HG03103 (cell line): ENCODE data around the gene SERTAD3.
"Not testable (repeated sequence)": the region's sequence is repeated elsewhere in the genome, so short reads cannot be mapped to it uniquely, and the experiment has no call there.

Source experiments
- ATAC-seq: cut with Tn5 transposase; IDR thresholded peaks from one replicate; pipeline ENCODE4 v1.9.1; 2021; ENCODE audit warnings: low read depth; ENCODE audit not compliant: unreplicated experiment

SERTAD3 gene

DNA sequence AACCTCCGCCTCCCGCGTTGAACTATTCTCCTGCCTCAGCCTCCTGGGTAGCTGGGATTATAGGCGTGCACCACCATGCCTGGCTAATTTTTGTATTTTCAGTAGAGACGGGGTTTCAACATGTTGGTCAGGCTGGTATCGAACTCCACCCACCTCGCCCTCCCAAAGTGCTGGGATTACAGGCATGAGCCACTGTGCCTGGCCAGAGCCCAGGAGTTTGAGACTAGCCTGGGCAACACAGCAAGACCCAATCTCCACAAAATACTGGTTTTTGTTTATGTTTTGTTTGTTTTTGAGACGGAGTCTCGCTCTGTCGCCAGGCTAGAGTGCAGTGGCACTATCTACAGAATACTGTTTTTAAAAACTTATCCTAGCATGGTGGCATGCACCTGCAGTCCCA is 13.9 kb downstream of the SERTAD3 start:
- ATAC-seq, result not testable (repeated sequence)

DNA sequence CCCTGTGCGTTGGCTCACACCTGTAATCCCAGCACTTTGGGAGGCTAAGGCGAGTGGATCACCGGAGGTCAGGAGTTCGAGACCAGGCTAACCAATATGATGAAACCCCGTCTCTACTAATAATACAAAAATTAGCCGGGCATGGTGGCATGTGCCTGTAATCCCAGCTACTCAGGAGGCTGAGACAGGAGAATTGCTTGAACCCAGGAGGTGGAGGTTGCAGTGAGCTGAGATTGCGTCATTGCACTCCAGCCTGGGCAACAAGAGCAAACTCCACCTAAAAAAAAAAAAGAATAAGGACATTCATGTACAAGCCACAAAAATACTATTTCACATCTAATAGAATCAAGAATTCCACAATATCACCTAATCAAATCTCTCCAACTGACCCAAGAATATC is 15.9 kb downstream of the SERTAD3 start:
- not testable (repeated sequence) for ATAC-seq

DNA sequence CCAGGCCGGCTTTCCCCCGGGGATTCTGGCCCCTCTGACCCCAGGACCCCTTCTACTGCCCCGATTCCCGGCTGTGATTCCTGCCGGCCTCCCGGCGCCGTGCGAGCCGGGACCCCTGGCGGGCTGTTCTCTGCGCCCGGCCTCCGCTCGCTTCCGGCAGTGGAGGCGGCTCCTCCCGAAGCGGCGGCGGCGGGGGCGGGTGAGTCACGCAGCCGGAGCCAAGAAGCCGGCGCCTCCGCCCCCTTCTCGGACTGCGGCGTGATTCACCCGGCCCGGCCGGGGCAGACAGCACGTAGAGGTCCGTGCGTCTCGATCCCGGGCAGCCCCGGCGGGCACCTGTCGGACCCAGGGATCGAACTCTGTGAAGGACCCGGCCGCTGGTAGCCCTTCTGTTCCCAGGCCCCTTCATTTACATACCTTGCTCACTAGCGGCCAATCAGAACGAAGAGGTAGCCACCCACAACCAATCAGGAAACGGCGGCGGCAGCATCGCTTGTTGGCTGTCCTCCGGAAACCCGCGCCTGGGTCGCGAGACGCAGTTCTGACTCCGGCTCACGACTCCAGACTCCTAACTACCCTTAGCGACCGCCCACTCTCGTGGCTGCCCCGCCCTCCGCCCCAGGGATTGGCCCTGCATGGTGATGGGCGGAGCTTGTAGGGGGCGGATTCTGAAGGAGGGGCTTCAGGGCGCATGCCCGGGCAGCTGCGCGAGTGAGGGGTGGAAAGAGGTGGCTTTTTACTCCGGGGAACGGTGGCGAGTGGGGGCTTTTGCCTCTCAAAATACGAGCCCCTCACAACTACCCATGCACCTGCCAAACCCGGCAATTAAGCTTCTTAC is 18.5 kb downstream of the SERTAD3 start, which contains the start of gene SERTAD1:
SERTAD1 (minus strand) TSS at position 543 of the 838 bp plus-strand sequence. CDS start 2,446 bp downstream, outside the sequence.
- ATAC-seq, result peak; percentile 73

DNA sequence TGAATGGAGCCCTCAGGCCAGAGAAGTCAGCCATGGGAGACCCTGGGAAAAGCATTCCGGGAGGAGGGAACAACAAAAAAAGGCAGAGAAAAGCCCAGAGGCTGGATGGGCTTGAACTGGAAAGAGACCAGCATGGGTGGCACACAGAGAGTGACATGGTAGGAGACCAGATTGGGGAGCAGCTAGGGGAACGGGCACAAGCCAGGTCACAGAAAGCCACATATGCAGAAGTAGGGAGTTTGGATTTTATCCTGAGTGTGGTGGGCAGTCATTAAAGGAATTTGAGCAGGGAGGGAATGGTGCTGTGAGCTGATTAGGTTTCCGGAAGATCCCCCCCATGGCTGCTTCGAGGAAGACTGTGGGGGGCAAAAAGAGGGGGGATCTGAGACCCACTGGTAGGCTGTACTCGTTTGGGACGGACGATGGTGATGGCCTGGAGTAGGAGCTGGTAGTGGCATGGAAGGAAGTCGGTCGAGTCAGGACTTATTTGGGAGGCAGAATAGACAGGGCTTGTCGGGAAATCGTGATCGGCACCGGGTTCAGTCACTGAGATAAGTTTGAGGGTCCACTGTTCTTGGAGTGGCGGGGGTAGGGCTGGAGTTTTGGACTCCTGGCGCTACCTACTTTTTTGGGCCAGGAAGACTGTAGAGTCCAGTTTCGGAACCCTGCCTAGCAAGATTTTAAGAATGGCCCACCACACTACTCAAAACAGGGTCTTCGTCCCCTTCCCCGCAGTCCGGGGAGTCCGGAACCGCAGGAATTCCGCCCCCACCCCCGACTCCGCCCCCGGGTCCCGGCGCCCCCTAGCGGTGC is 19.3 kb downstream of the SERTAD3 start:
- ATAC-seq, result no peak

DNA sequence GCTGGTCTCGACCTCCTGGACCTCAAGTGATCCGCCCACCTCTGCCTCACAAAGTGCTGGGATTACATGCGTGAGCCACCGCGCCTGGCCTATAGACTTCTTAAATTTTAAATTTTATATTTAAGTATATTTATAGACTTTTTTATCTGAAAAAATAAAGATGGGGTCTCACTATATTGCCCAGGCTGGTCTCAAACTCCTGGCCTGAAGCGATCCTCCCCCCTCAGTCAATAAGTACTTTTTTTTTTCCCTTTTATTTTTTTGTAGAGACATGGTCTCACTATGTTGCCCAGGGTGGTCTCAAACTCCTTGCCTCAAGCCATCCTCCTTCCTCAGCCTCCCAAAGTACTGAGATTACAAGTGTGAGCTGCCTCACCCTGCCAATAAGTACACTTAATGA is 20.2 kb downstream of the SERTAD3 start:
- no peak for ATAC-seq

DNA sequence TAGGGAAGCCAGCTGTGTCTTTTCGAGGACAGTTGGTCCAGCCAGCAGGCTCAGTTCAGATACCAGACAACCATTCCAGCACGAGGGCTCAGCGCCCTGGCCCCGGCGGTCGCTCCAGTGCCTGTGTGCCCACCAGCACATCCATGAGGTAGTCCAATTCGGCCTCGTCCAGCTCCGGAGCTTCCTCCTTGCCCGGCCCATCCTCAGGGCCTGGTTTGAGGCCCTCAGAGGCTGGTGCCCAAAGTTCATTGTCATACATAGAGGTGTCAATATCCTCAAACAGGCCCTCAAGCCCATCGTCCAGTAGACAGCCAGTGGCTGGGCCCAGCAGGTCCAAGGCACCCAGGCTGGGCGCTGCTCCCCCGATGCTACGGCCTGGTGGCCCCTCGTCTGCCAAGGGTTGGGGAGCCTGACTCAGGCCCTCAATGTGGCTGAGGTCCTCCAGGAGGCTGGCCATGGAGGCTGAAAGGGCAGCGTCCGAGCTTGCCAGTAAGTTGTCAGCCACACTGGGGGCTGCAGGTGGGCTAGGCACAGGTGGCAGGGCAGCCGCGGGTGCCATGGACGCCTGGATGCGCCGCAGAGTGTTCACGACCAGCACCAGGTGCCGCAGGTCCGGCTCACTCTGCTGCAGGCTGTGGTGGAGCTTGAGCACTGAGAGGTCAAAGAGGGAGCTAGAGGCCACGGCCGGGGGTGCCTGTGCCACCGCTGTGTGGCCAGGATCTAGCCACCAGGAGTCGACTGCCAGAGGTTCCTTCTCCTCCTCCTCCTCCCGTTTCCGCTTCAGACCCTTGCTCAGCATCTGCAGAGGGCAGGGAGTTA is 21.2 kb downstream of the SERTAD3 start:
- no peak for ATAC-seq

DNA sequence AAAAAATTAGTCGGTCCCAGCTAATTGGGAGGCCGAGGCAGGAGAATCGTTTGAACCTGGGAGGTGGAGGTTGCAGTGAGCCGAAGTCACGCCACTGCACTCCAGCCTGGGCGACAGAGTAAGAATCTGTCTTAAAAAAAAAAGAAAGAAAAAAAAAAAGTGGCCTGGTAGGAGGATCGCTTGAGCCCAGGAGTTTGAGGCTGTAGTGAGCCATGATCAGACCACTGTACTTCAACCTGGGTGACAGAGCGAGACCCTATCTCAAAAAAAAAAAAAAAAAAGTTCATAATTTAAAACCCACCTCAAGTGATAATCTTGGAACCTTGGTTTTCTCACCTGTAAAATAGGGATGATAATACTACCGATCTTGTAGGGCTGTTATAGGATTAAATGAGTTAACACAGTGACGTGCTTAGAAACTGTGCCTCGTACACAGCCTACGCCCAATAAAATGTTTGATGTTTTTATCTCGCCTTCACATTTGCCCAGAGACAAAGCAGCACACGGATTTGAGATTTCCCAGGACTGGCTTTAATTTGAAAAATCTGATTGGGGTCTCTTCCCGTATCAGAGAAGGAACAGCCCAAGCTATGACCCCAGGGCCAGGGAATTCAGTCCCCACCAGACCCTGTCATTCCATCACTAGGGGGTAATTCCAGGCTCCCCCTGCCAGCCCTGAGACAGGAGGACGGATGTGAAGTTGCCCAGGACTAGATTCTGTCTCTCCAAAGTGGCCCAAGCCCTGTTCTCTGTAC is 22.0 kb downstream of the SERTAD3 start:
- no peak for ATAC-seq

DNA sequence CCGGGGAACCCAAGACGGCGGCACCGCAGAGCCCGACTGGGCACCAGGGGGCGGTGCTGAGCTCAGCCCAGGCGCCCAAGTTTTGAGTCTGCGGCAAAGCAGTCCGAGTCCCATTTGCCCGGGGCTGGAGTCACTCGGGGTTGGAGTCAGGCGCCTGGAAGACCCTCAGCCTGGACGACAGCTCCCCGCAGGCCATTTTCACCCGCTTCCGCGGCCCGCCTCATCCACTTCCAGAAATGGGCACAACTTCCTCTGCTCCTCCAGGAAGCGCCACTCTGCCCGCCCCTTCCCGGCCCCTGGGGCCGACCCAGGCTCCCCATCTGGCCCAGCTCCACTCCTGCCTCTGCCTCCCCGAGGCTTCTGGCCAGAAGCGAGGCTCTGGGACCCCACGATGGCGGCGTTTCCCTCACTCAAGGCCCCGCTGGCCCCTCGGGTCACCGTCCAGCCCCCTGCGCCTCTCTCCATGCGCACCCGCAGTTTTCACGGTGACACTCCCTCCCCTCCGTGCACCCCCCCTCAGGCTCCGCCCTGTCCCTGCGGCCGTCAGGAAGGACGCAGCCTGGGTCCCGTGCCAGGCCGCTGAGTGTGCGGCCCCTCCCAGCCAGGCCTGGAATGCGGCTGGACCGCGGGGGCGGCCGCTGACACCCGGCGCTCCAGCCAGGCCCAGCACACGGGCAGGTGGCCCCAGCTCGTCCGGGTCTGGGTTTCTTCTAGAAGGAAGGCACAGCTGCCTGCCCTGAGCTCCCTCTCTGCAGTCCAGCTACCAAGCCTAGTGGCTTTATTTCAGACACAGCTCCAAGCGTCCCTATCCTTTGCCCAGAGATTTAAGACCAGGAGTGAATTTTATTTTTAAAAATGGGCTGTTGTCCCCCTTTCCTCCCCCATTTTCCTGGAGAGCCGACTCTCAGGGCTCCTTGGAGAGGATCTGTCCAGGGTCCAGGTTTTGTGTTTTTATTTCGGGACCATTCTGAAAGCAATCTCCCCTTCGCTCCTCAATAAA is 23.1 kb downstream of the SERTAD3 start:
- peak; percentile 37 for ATAC-seq

DNA sequence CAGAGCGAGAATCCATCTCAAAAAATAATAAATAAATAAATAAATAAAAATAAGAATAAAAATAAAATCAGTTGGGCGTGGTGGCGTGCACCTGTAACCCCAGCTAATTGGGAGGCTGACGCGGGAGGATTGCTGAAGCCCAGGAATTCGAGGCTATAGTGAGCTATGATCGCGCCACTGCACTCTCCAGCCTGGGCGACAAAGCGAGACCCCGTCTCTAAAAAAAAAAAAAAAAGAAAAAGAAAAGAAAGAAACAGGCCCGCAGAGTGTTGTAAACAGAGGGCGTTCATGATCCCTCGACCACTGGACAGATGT is 23.7 kb downstream of the SERTAD3 start:
- ATAC-seq, result no peak

DNA sequence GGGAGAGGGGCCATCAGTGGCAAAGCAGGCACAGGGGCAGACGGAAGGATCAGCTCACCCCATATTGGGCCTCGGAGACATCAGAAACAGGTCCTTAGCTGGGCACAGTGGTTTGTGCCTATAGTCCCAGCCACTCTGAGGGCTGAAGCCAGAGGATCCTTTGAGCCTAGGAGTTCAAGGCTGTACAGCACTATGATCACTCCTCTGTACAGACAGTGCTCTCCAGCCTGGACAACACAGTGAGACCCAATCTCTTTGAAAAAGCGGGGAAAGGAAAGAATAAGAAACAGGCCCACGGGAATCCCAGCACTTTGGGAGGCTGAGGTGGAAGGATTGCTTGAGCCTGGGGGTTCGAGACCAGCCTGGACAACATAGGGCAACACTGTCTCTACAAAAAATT is 24.4 kb downstream of the SERTAD3 start:
- ATAC-seq, result no peak

DNA sequence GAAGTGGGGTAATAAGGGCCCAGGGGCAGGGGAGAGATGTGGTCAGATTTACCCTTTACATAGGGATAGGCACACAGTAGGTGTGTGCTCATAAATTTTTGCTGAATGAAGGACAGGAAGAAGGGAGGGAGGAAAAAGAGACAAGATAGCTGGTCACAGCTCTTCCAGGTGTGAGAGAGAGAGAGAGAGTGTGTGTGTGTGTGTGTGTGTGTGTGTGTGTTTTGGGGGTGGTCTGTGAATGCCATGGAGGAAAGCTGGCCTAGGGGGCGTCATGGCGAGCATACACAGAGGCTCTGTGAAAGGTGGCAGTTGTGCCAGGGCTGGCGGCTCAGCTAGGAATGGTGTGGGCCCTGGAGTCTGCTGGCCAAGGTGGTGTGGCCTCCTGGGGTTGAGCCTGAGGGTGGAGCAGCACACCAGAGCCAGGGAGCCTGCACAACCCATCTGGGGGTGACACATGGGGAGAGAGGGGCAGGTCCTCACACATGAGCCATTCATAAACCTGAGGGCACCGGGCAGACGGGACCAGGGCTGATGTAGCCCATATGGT is 25.0 kb downstream of the SERTAD3 start:
- no peak for ATAC-seq

DNA sequence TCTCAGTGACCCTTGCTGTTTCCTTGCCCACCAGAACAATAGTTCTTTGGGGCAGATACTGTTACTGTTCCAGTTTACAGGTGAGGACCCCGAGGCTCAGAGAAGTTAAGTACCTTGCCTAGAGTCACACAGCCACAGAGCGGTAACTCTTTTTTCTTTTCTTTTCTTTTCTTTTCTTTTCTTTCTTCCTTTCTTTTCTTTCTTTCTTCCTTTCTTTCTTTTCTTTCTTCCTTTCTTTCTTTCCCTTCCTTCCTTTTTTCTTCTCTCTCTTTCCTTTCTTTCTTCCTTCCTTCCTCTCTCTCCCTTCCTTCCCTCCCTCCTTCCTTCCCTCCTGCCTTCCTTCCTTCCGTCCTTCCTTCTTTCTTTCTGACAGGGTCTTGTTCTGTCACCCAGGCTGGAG is 26.1 kb downstream of the SERTAD3 start:
- ATAC-seq, result no peak

DNA sequence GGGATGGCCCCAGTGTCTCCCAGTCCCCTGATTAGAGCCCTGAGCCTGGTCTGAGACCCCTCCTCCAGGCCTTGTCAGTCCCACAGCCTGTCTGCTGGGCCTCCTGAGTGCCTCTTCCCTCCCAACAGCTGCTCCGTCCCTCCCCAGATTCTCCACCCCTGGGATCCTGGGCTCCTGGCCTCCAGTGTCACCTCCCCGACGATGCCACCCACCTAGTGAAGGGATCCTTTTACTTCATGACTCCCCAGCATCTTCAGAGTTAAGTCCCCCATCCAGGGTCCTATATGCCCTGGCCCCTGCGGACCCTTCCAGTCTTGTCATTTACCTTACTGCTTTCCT is 26.5 kb downstream of the SERTAD3 start:
- ATAC-seq, result no peak

DNA sequence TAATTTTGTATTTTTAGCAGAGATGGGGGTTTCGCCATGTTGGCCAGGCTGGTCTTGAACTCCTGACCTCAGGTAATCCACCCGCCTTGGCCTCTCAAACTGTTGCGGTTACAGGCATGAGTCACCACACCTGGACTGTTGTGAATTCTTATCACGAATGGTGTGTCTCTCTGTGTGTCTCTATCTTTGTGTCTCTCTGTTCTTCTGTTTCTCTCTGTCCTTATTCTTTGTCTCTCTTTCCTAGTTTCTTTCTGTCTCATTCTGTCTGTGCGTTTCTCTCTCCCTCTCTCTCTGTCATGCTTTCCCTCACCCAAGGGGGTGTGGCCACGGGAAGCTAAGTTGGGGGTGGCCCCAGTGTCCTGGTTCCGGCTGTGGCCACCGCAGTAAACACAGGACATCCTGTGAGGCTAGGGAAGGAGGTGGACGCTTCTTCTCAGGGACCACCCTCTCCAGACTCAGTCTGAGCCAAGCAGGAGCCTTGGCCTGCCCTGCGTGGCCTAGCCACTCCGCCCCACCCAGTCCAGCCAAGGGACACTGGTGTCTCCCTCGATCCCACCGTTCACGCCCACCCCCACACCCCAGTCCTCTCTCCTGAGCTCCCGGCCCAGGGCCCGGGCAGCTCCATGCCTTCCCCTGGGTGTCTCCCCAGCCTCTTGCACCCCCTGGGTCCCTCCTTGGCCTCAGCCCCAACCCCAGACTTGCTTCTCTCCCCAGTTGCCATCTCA is 27.1 kb downstream of the SERTAD3 start:
- no peak for ATAC-seq

DNA sequence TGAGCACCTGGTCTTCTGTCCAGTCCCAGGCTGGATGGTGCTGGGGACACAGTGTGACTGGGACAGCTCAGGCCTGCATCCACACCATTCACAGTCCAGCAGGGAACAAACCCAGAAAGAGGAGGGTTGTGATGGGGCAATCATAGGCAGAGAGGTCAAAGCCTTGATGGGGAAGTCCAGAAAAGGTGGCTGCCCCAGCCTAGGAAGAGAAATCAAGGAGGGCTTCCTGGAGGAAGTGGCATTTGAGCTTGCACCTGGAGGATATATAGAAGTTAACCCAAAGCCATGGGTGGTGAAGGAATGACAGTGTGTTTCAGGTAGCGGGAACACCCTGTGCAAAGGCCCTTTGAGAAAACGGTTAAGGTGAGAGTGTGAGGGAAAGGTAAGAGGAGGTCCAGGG is 28.4 kb downstream of the SERTAD3 start:
- no peak for ATAC-seq

DNA sequence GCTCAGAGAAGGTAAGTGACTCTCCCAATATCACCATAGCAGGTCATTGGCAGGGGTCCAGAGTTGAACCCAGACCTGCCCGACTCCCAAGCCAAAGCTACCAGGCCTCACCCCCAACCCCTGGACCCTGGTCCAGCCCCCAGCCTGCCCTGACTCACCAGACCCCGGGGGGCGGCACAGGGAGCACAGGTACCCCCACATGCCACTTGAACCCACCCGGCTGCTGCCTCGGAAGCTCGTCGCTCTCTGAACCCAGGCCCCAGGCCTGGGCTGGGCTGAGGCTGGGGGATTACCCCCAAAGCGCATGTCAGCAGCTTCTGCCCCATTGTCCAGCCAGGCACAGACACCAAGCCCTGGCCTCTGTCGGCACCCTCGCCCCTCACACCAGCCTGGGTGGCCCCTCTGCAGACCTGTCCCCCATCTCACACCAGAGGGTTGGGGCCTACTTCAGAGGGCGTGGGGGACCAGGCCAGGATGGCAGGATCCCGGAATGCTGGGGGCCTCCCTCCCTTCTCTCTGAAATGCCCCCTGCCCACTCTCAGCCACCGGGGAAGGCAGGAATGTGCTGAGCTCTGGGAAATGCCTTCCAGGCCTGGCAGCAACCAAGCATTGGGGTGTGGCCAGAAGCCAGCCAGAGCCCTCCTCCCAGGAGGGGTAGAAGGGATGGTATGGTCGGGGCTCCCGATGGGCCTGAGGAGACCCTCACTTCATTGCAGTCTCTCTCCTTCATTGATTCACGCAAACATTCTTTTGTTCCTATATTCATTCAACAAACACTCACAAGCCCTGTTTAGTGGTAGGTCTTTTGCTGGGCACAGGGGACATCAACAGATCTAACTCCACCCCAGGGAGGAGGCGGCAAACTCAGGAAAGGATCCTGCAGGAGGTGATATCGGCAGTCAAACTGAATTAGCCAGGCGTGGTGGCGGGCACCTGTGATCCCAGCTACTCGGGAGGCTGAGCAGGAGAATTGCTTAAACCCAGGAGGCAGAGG is 29.3 kb downstream of the SERTAD3 start:
- ATAC-seq, result no peak

DNA sequence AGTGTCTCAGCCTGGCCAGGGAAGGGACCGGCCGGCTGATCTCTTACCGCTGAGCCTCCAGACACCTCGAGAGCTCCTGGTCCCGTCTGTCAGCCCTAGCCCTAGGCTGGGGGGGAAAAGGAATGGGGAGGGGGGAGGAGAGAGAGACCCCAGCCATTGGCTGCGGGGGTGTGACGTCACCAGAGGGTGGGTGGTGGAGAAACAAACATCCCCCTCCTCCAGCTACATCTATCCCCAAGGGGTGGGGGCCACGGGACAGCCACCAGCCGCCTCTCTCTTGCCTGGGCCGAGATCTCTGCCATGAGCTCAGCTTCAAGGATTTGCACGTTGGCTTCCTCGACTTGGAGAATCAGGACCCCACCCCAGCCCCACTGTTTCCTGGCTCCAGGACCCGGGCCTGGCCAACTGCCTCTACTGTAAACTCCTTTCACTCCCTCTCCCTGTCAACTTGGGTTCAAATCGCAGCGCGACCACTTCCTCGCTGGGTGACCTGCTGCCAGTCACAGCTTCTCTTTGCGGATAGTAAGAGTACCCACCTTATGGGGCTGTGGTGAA is 30.8 kb downstream of the SERTAD3 start, which contains the start of gene PRX:
PRX (minus strand) TSS at position 88 of the 555 bp plus-strand sequence. CDS start 5,446 bp downstream, outside the sequence.
- ATAC-seq, result no peak
